ENCODE data around the gene GRP. TPM values are rescaled to one million over a fixed set of nuclear protein-coding genes. Genes with fewer than 3 reads are reported as not detected.

Gene GRP
- total RNA-seq, 1 donor from 2014 or later, result 2.4 TPM

Other genes with a start within 250 kb of the GRP start
- 7.6 TPM for gene SEC11C, start 80.3 kb upstream of the GRP start, total RNA-seq
- 0.39 TPM for gene RAX, start 53.3 kb downstream of the GRP start, total RNA-seq
- not detected for gene CPLX4, start 98.5 kb downstream of the GRP start, total RNA-seq
- 114 TPM for gene LMAN1, start 139.1 kb downstream of the GRP start, total RNA-seq

Data from skin of body (tissue), 1 donor.